ENCODE measurements around the gene MSI2.

GRCh38 chr17:57326336-57326735 lies 70.0 kb downstream of the MSI2 start:
- no peak for TF ChIP-seq CTCF (IDR thresholded peaks at IDR 0.05; ENCODE audit: low read depth, low read length, poor library complexity, severe bottlenecking)
- no peak for TF ChIP-seq EZH2phosphoT487 (IDR thresholded peaks at IDR 0.05; ENCODE audit: borderline replicate concordance, low read length)

Measured in DOHH2 (cell line).